GM19467 (cell line): Measurements from ENCODE around the gene C16orf87.

ENCODE experiments used
- ATAC-seq: cut with Tn5 transposase; IDR thresholded peaks from one replicate; pipeline ENCODE4 v1.9.1; 2021; ENCODE audit warnings: mild to moderate bottlenecking, moderate library complexity; ENCODE audit not compliant: unreplicated experiment

Gene C16orf87

GRCh38 chr16:46762583-46762982 lies 68.4 kb downstream of the C16orf87 start:
- ATAC-seq: no peak

DNA sequence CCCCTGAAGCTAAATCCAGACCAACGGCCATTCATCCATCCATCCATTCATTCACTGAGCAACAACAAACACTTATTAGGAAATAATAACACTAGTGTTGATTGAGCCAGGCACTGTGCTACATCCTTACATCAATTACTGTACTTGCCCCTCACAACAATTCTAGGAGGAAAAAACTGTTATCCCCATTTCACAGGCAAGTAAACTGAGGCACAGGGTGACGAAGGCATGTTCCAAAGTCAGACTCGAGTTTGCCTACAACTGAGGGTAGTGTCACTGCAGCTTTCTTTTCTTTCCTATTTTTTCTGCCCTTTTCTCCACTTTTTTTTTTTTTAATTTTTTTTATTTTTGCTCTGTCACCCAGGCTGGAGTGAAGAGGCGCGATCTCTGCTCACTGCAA lies 71.7 kb downstream of the C16orf87 start:
- ATAC-seq: no peak

- no peak for ATAC-seq
These were observed 73.5 kb downstream of the C16orf87 start for GRCh38 chr16:46757339-46758050.

DNA sequence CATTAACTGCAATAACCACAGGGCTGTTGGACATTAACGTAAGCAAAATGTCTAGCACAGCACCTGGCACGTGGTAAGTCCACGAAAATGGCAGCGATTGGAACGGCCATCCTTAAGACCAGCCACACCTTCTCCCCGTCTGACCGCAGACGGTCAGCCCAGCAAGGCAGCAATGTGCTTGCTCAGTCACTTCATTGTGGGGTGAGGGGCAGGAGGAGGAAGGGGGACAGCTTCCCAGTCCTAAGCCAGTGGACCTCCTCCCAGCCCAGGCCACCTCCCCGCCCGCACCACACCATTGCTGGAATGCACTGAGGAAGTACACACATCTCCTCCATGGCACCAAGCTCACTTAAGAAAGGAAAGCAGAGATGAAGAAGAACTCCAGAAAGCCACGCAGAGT lies 74.2 kb downstream of the C16orf87 start:
- no peak for ATAC-seq

DNA sequence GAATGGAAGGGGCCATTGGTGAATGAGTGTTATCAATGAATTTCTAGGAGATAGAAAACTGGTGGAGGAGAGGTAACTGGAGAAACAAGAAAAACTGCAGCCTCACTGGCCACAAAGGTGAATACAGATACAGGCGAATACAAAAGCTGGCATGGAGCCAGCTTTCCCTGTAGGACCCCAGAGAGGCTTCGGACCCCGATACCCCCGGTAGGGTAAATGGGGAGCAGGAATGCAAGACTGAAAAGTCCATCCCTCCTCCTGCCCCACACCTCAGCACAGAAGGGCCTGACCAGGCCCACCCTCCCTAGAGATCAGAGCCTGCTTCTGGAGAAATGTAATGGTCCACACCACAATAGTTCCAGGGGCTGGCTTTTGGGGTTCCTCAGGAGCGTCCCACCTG lies 78.0 kb downstream of the C16orf87 start:
- ATAC-seq: no peak

GRCh38 chr16:46751381-46751780 lies 79.6 kb downstream of the C16orf87 start:
- ATAC-seq: no peak

- ATAC-seq: no peak
These were observed 81.9 kb downstream of the C16orf87 start for GRCh38 chr16:46748775-46749705.

- no peak for ATAC-seq
These were observed 83.0 kb downstream of the C16orf87 start, which contains the start of gene MYLK3 for GRCh38 chr16:46747777-46748651. Gene MYLK3, minus strand, starts transcription at chr16:46748344. Its CDS starts 151 bp downstream, at chr16:46748193.

DNA sequence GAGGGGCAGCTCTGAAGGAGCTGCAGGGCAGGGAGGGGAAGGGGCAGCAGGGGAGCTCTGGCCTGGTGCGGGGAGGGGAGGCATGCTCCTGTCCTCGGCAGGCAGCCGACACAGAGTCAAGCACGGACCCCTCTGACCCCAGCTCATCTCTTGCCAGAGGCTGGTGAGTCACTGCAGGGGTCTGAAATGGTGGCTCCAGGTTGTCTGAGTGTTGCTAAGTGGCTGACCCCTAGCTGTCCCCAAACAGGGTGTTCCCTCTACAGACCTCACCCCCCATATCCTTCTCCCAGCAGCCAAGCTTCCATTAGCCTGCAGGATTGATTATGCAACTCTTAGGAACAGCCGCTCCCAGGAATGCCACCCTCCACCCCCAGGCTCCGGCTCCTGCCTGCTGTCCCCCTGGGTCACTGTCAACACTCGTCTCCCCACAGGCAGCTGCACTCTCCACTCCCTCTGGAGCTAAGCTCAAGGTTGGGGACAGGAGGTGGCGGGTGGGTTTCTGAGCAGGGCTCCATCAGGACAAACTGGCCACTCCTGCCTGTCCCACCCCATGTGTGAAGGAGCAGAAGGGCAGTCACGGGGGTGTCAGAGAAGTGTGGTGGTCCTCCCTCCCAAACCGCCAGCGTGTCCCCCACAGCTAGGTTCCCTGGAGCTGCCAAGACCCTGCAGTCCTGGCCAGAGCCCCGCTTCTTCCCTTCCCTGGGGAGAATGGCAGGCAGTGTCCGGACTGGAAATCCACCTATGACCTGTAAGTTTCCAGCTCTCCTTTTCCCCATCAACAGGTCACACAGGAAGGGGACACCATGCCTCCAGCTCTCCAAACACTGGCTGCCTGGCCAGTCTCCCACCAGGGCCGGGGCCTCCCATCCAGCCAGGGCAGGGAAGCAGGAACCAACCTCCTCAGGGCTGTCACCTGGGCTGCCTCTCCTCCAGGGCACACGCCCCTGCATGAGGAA lies 83.9 kb downstream of the C16orf87 start:
- ATAC-seq: no peak
